Activated T-cell treated with anti-CD3 and anti-CD28 coated beads, Interleukin-2, amount 50 U/mL, for 48 hours (primary cell): Measurements from ENCODE around the gene FBXL4.
"Not testable (repeated sequence)": the region's sequence is repeated elsewhere in the genome, so short reads cannot be mapped to it uniquely, and the experiment has no call there.

Source experiments
- DNase-seq, 2 experiments: peaks; one replicate each; pipeline ENCODE4 v3.0.0-alpha.2; 2020

Gene FBXL4

GRCh38 chr6:98945311-98946115, 2.2 kb downstream of the FBXL4 start:
- DNase-seq, result no peak

GRCh38 chr6:98944598-98945081, 3.1 kb downstream of the FBXL4 start:
- no peak for DNase-seq

- no peak for DNase-seq
These were observed 3.6 kb downstream of the FBXL4 start for GRCh38 chr6:98944168-98944567.

- no peak for DNase-seq
These were observed 5.4 kb downstream of the FBXL4 start for GRCh38 chr6:98942263-98942803.

GRCh38 chr6:98941319-98941718, 6.4 kb downstream of the FBXL4 start:
- DNase-seq, result no peak

- no peak for DNase-seq
These were observed 10.4 kb downstream of the FBXL4 start for GRCh38 chr6:98937351-98937750.

GRCh38 chr6:98932381-98932780, 15.4 kb downstream of the FBXL4 start:
- no peak for DNase-seq

- no peak for DNase-seq
These were observed 16.1 kb downstream of the FBXL4 start for GRCh38 chr6:98931696-98932095.

GRCh38 chr6:98929498-98930060, 18.2 kb downstream of the FBXL4 start:
- DNase-seq, result no peak

GRCh38 chr6:98928688-98929087, 19.1 kb downstream of the FBXL4 start:
- DNase-seq, result no peak

GRCh38 chr6:98927534-98927933, 20.2 kb downstream of the FBXL4 start:
- DNase-seq, result no peak

GRCh38 chr6:98925831-98926230, 21.9 kb downstream of the FBXL4 start:
- DNase-seq, result no peak

- DNase-seq, result no peak
These were observed 23.1 kb downstream of the FBXL4 start for GRCh38 chr6:98924647-98925046.

- no peak for DNase-seq
These were observed 26.8 kb downstream of the FBXL4 start for GRCh38 chr6:98920904-98921431.

- not testable (repeated sequence) for DNase-seq
These were observed 36.8 kb downstream of the FBXL4 start for GRCh38 chr6:98910946-98911345.

- no peak for DNase-seq
These were observed 38.5 kb downstream of the FBXL4 start for GRCh38 chr6:98909236-98909635.

- not testable (repeated sequence) for DNase-seq
These were observed 41.4 kb downstream of the FBXL4 start for GRCh38 chr6:98906342-98906741.

- no peak for DNase-seq
These were observed 42.0 kb downstream of the FBXL4 start for GRCh38 chr6:98905759-98906158.

- no peak for DNase-seq
These were observed 43.6 kb downstream of the FBXL4 start for GRCh38 chr6:98904096-98904495.

- no peak for DNase-seq
These were observed 47.0 kb downstream of the FBXL4 start for GRCh38 chr6:98900706-98901105.

- DNase-seq, result no peak
These were observed 52.9 kb downstream of the FBXL4 start for GRCh38 chr6:98894810-98895209.

- DNase-seq, result no peak
These were observed 60.1 kb downstream of the FBXL4 start for GRCh38 chr6:98887650-98888049.

- no peak for DNase-seq
These were observed 62.4 kb downstream of the FBXL4 start for GRCh38 chr6:98885330-98885729.

GRCh38 chr6:98880486-98880885, 67.3 kb downstream of the FBXL4 start:
- DNase-seq, result no peak
